Muscle layer of colon (tissue), 2 donors: ENCODE results near the gene C1QTNF12.

ENCODE experiments used
- H3K27ac ChIP-seq: one replicate; pipeline ENCODE4 v1.7.0; 2013; ENCODE audit warnings: low read depth, mild to moderate bottlenecking, low read length, moderate library complexity
- H3K27me3 ChIP-seq, 2 donors: one replicate each; pipeline ENCODE4 v1.7.0; 2013; ENCODE audit warnings: low read length in 2 of 2, mild to moderate bottlenecking in 2 of 2; ENCODE audit not compliant: insufficient read depth in 2 of 2, control insufficient read depth in 1 of 2
- H3K36me3 ChIP-seq: one replicate; pipeline ENCODE4 v1.7.0; 2013; ENCODE audit warnings: mild to moderate bottlenecking, low read length; ENCODE audit not compliant: insufficient read depth
- H3K4me1 ChIP-seq: one replicate; pipeline ENCODE4 v1.7.0; 2013; ENCODE audit warnings: mild to moderate bottlenecking, low read length; ENCODE audit not compliant: insufficient read depth
- H3K4me3 ChIP-seq, 2 donors: one replicate each; pipeline ENCODE4 v1.7.0; 2013; ENCODE audit warnings: low read length in 2 of 2, low read depth in 1 of 2, mild to moderate bottlenecking in 1 of 2, moderate library complexity in 1 of 2
- H3K9ac ChIP-seq: one replicate; pipeline ENCODE4 v1.7.0; 2013; ENCODE audit warnings: low read length
- H3K9me3 ChIP-seq: one replicate; pipeline ENCODE4 v1.7.0; 2013; ENCODE audit warnings: mild to moderate bottlenecking, low read length
- donor health status: abdominal sarcoma.
- donor health status: Adenocarcinoma of cecum.

Gene C1QTNF12

GRCh38 chr1:1243807-1244191, 2.7 kb downstream of the C1QTNF12 start:
- Histone ChIP-seq H3K36me3 (no peaks in the 10 kb centered on the region), H3K9me3 (no peaks in the 10 kb centered on the region), H3K9ac (no peak overlapping the region), H3K4me1 (no peaks in the 10 kb centered on the region), H3K4me3 (no peak overlapping the region), H3K27me3 (peaks cover 0 to 50% of the 10 kb centered on the region in 2 donors), H3K27ac (no peak overlapping the region)

GRCh38 chr1:1243266-1243660, 3.3 kb downstream of the C1QTNF12 start:
- Histone ChIP-seq H3K36me3 (no peaks in the 10 kb centered on the region), H3K4me1 (no peaks in the 10 kb centered on the region), H3K9ac (no peak overlapping the region), H3K4me3 (no peak overlapping the region), H3K27me3 (peaks cover 0 to 55% of the 10 kb centered on the region in 2 donors), H3K27ac (no peak overlapping the region), H3K9me3 (no peaks in the 10 kb centered on the region)

- H3K36me3 ChIP-seq: no peaks in the 10 kb centered on the region
- H3K27me3 ChIP-seq: peaks cover 0 to 59% of the 10 kb centered on the region in 2 donors
- H3K9ac ChIP-seq: no peak overlapping the region
- H3K4me3 ChIP-seq: no peak overlapping the region
- H3K9me3 ChIP-seq: no peaks in the 10 kb centered on the region
- no peaks in the 10 kb centered on the region for H3K4me1 ChIP-seq
- no peak overlapping the region for H3K27ac ChIP-seq
These were observed 3.9 kb downstream of the C1QTNF12 start for GRCh38 chr1:1242461-1243265.

- H3K4me1 ChIP-seq: no peaks in the 10 kb centered on the region
- no peaks in the 10 kb centered on the region for H3K9me3 ChIP-seq
- no peaks in the 10 kb centered on the region for H3K36me3 ChIP-seq
- H3K4me3 ChIP-seq: no peak overlapping the region
- no peak overlapping the region for H3K9ac ChIP-seq
- peaks cover 0 to 59% of the 10 kb centered on the region in 2 donors for H3K27me3 ChIP-seq
- H3K27ac ChIP-seq: no peak overlapping the region
These were observed 4.8 kb downstream of the C1QTNF12 start for GRCh38 chr1:1241588-1242219.

- peaks cover 0 to 56% of the 10 kb centered on the region in 2 donors for H3K27me3 ChIP-seq
- no peaks in the 10 kb centered on the region for H3K4me1 ChIP-seq
- H3K27ac ChIP-seq: no peak overlapping the region
- no peaks in the 10 kb centered on the region for H3K9me3 ChIP-seq
- no peak overlapping the region for H3K4me3 ChIP-seq
- no peak overlapping the region for H3K9ac ChIP-seq
- no peaks in the 10 kb centered on the region for H3K36me3 ChIP-seq
These were observed 5.5 kb downstream of the C1QTNF12 start for GRCh38 chr1:1240822-1241587.

- H3K9ac ChIP-seq: no peak overlapping the region
- H3K4me3 ChIP-seq: no peak overlapping the region
- no peak overlapping the region for H3K27ac ChIP-seq
- H3K4me1 ChIP-seq: no peaks in the 10 kb centered on the region
- H3K27me3 ChIP-seq: peaks cover 0 to 50% of the 10 kb centered on the region in 2 donors
- H3K36me3 ChIP-seq: no peaks in the 10 kb centered on the region
- H3K9me3 ChIP-seq: no peaks in the 10 kb centered on the region
These were observed 6.2 kb downstream of the C1QTNF12 start for GRCh38 chr1:1240348-1240732.

GRCh38 chr1:1239614-1240347, 6.7 kb downstream of the C1QTNF12 start:
- Histone ChIP-seq H3K9ac (no peak overlapping the region), H3K9me3 (no peaks in the 10 kb centered on the region), H3K27ac (no peak overlapping the region), H3K27me3 (peaks cover 0 to 48% of the 10 kb centered on the region in 2 donors), H3K4me3 (no peak overlapping the region), H3K36me3 (no peaks in the 10 kb centered on the region), H3K4me1 (no peaks in the 10 kb centered on the region)

- Histone ChIP-seq H3K27ac (no peak overlapping the region), H3K36me3 (peaks cover 5% of the 10 kb centered on the region), H3K27me3 (peaks cover 0 to 47% of the 10 kb centered on the region in 2 donors), H3K4me3 (no peak overlapping the region), H3K9me3 (no peaks in the 10 kb centered on the region), H3K4me1 (no peaks in the 10 kb centered on the region), H3K9ac (no peak overlapping the region)
These were observed 7.3 kb downstream of the C1QTNF12 start for GRCh38 chr1:1239227-1239613.

GRCh38 chr1:1238702-1239178, 7.8 kb downstream of the C1QTNF12 start:
- H3K36me3 ChIP-seq: peaks cover 10% of the 10 kb centered on the region
- peaks cover 0 to 42% of the 10 kb centered on the region in 2 donors for H3K27me3 ChIP-seq
- no peak overlapping the region for H3K4me3 ChIP-seq
- no peaks in the 10 kb centered on the region for H3K4me1 ChIP-seq
- H3K27ac ChIP-seq: no peak overlapping the region
- H3K9ac ChIP-seq: no peak overlapping the region
- H3K9me3 ChIP-seq: no peaks in the 10 kb centered on the region

- H3K36me3 ChIP-seq: peaks cover 11% of the 10 kb centered on the region
- H3K27ac ChIP-seq: no peak overlapping the region
- no peaks in the 10 kb centered on the region for H3K9me3 ChIP-seq
- H3K4me3 ChIP-seq: no peak overlapping the region
- no peaks in the 10 kb centered on the region for H3K4me1 ChIP-seq
- H3K9ac ChIP-seq: no peak overlapping the region
- peaks cover 0 to 42% of the 10 kb centered on the region in 2 donors for H3K27me3 ChIP-seq
These were observed 8.4 kb downstream of the C1QTNF12 start for GRCh38 chr1:1237874-1238701.
